Lower leg skin (tissue), 3 donors: ENCODE measurements around the gene EN2.

ENCODE experiments used
- POLR2A ChIP-seq, 2 donors: fragments of 450-650 bp; IDR thresholded peaks; one replicate each; pipeline ENCODE4 v1.6.1; 2016 to 2017; ENCODE audit warnings: antibody characterized with exemption in 2 of 2, mild to moderate bottlenecking in 1 of 2, moderate library complexity in 1 of 2
- TF ChIP-seq, protein P1 (sequence below), 3 donors: fragments of 450-650 bp; IDR thresholded peaks; one replicate each; pipeline ENCODE4 v1.5.1; 2016; ENCODE audit warnings: antibody characterized with exemption in 3 of 3, mild to moderate bottlenecking in 3 of 3, moderate library complexity in 2 of 3

DNA sequence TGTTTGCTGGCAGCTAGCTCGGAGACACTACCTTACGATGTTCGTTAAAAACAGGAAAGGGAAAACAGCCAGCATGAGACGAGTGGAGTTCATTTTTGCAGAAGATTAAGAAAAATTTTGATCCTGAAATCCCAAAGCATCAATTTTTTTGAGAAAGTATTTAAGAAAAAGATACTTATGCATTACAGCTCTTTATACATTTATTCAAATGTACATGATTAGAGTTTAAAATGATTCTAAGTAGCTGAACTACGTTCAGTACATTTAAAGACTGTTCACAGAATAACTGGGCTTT lies 53.7 kb downstream of the EN2 start:
- no peak for TF ChIP-seq POLR2A (IDR thresholded peaks at IDR 0.05)
- TF ChIP-seq, protein P1, sequence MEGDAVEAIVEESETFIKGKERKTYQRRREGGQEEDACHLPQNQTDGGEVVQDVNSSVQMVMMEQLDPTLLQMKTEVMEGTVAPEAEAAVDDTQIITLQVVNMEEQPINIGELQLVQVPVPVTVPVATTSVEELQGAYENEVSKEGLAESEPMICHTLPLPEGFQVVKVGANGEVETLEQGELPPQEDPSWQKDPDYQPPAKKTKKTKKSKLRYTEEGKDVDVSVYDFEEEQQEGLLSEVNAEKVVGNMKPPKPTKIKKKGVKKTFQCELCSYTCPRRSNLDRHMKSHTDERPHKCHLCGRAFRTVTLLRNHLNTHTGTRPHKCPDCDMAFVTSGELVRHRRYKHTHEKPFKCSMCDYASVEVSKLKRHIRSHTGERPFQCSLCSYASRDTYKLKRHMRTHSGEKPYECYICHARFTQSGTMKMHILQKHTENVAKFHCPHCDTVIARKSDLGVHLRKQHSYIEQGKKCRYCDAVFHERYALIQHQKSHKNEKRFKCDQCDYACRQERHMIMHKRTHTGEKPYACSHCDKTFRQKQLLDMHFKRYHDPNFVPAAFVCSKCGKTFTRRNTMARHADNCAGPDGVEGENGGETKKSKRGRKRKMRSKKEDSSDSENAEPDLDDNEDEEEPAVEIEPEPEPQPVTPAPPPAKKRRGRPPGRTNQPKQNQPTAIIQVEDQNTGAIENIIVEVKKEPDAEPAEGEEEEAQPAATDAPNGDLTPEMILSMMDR (IDR thresholded peaks at IDR 0.05), result no peak
